NB4 (cell line): Measurements from ENCODE around the gene SORT1.

Source experiments
- POLR2A ChIP-seq: IDR thresholded peaks from 2 replicates; pipeline ENCODE4 v1.6.1; 2011; ENCODE audit warnings: mild to moderate bottlenecking; ENCODE audit not compliant: insufficient read length; ENCODE audit errors: extremely low read depth
- TF ChIP-seq, protein P1 (sequence below): IDR thresholded peaks from one replicate; pipeline ENCODE4 v1.5.1; 2012; ENCODE audit warnings: low read depth, low read length

- TF ChIP-seq, protein P1, sequence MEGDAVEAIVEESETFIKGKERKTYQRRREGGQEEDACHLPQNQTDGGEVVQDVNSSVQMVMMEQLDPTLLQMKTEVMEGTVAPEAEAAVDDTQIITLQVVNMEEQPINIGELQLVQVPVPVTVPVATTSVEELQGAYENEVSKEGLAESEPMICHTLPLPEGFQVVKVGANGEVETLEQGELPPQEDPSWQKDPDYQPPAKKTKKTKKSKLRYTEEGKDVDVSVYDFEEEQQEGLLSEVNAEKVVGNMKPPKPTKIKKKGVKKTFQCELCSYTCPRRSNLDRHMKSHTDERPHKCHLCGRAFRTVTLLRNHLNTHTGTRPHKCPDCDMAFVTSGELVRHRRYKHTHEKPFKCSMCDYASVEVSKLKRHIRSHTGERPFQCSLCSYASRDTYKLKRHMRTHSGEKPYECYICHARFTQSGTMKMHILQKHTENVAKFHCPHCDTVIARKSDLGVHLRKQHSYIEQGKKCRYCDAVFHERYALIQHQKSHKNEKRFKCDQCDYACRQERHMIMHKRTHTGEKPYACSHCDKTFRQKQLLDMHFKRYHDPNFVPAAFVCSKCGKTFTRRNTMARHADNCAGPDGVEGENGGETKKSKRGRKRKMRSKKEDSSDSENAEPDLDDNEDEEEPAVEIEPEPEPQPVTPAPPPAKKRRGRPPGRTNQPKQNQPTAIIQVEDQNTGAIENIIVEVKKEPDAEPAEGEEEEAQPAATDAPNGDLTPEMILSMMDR = no peak
- TF ChIP-seq POLR2A = no peak
Measured at GRCh38 chr1:109281680-109282496, 115.8 kb downstream of the SORT1 start.
